H1 (cell line): ENCODE data around the gene THEMIS. TPM values are rescaled to one million over a fixed set of nuclear protein-coding genes. Genes with fewer than 3 reads are reported as not detected.

Source experiments
- ASH2L ChIP-seq: fragments of 200-600, 300-600 bp; sonication (generic); IDR thresholded peaks from one replicate; pipeline ENCODE4 v1.7.1; 2017; ENCODE audit warnings: low read length
- ATF2 ChIP-seq: IDR thresholded peaks from 2 replicates; pipeline ENCODE4 v1.6.1; 2012; ENCODE audit warnings: low read length, inconsistent platforms
- BACH1 ChIP-seq: IDR thresholded peaks from 2 replicates; pipeline ENCODE4 v1.6.1; 2012; ENCODE audit warnings: low read length, improper control_type of control experiment
- CTBP2 ChIP-seq: IDR thresholded peaks from 2 replicates; pipeline ENCODE4 v1.7.0; 2011; ENCODE audit warnings: borderline replicate concordance, mild to moderate bottlenecking, moderate library complexity, mixed read lengths, low read length; ENCODE audit not compliant: insufficient read depth, insufficient read length
- E2F6 ChIP-seq: IDR thresholded peaks from 2 replicates; pipeline ENCODE4 v1.6.1; 2012; ENCODE audit warnings: inconsistent platforms
- GABPA ChIP-seq: IDR thresholded peaks from 2 replicates; pipeline ENCODE4 v1.6.1; 2011; ENCODE audit warnings: mild to moderate bottlenecking, low read length, moderate library complexity, borderline replicate concordance; ENCODE audit not compliant: insufficient read depth
- HDAC2 ChIP-seq, 2 experiments: fragments of 300-600 bp in 1 of 2; sonication (generic) in 1 of 2; IDR thresholded peaks; 2 replicates each; pipeline ENCODE4 v1.6.1; 2011 to 2012; ENCODE audit warnings: low read depth in 2 of 2, low read length in 2 of 2, mild to moderate bottlenecking in 2 of 2, moderate library complexity in 2 of 2, borderline replicate concordance in 1 of 2, inconsistent platforms in 1 of 2
- HDAC6 ChIP-seq: IDR thresholded peaks from one replicate; pipeline ENCODE4 v1.7.1; 2012; ENCODE audit warnings: low read depth, mild to moderate bottlenecking, inconsistent platforms, low read length, moderate library complexity
- KDM1A ChIP-seq: fragments of 200-600, 300-600 bp; sonication (generic); IDR thresholded peaks from 2 replicates; pipeline ENCODE4 v1.7.1; 2016; ENCODE audit warnings: mild to moderate bottlenecking, low read length, borderline replicate concordance
- KDM4A ChIP-seq: IDR thresholded peaks from one replicate; pipeline ENCODE4 v1.7.1; 2012; ENCODE audit warnings: low read depth, mild to moderate bottlenecking, moderate library complexity, low read length, inconsistent platforms; ENCODE audit not compliant: severe bottlenecking
- KDM5A ChIP-seq: fragments of 200-600 bp; IDR thresholded peaks from 2 replicates; pipeline ENCODE4 v1.7.1; 2012; ENCODE audit warnings: mild to moderate bottlenecking, low read length, inconsistent platforms, mixed read lengths
- MAFK ChIP-seq: IDR thresholded peaks from 2 replicates; pipeline ENCODE4 v1.6.1; 2012; ENCODE audit warnings: low read depth, mild to moderate bottlenecking, improper control_type of control experiment, low read length
- NRF1 ChIP-seq: IDR thresholded peaks from 2 replicates; pipeline ENCODE4 v1.6.1; 2011; ENCODE audit warnings: mild to moderate bottlenecking, low read depth, low read length, improper control_type of control experiment
- SAP30 ChIP-seq: fragments of 300-600 bp; sonication (generic); IDR thresholded peaks from 2 replicates; pipeline ENCODE4 v1.7.1; 2012; ENCODE audit warnings: low read length, moderate library complexity, mild to moderate bottlenecking, inconsistent platforms; ENCODE audit not compliant: insufficient read depth, insufficient replicate concordance
- SIN3A ChIP-seq, 2 experiments: IDR thresholded peaks in 1 of 2; conservative IDR thresholded peaks in 1 of 2; 2 replicates each; pipeline ENCODE4 v1.6.1; 2011 to 2012; ENCODE audit warnings: low read length in 2 of 2, improper control_type of control experiment in 1 of 2, low read depth in 1 of 2, mild to moderate bottlenecking in 1 of 2
- SP2 ChIP-seq: IDR thresholded peaks from 2 replicates; pipeline ENCODE4 v1.6.1; 2012; ENCODE audit warnings: mild to moderate bottlenecking, low read length, inconsistent platforms
- TAF7 ChIP-seq: optimal IDR thresholded peaks from 2 replicates; pipeline ENCODE3; 2011; ENCODE audit warnings: low read depth, mild to moderate bottlenecking, inconsistent platforms, low read length, moderate library complexity, borderline replicate concordance
- TCF12 ChIP-seq: IDR thresholded peaks from 2 replicates; pipeline ENCODE4 v1.6.1; 2011; ENCODE audit warnings: low read depth, mild to moderate bottlenecking, low read length
- YY1 ChIP-seq: IDR thresholded peaks from 2 replicates; pipeline ENCODE4 v1.6.1; 2011; ENCODE audit warnings: low read depth, mild to moderate bottlenecking, low read length
- polyA plus RNA-seq, 7 experiments: library from polyadenylated mRNA; depleted of rRNA in 3 of 7; stranded (reverse) in 5 of 7; unstranded in 2 of 7; fragments of >200 nt in 5 of 7; fragments of 200-250 nt in 2 of 7; gene quantifications; 1 replicate in 5 of 7; 2 replicates in 1 of 7; 4 replicates in 1 of 7; pipeline versions ENCODE4 v1.2.1 to v1.2.3, GENCODE V29; 2011 to 2013; ENCODE audit warnings: missing spikeins in 2 of 7, mixed read lengths in 2 of 7
- total RNA-seq: library from RNA; stranded (reverse); fragmentation: NEBNext Ultra II Directional; extraction: Animal tissue kit (Norgen Biotek cat#: 25700); gene quantifications from 2 replicates; pipeline ENCODE4 v1.2.1, GENCODE V29; 2021

The THEMIS gene
- total and polyA plus RNA-seq, 2 of the 8 experiments (the other 6 are each of a cell fraction or from before 2014, with no cell fraction given) = not detected

GRCh38 chr6:127933137-127933536 is 32.3 kb upstream of the THEMIS start (continued):
- TF ChIP-seq YY1 = no peak
- TF ChIP-seq NRF1 = no peak
- no peak for TF ChIP-seq HDAC2 (IDR thresholded peaks at IDR 0.05; ENCODE audit: borderline replicate concordance in 1 of 2, low read depth in 2 of 2, low read length in 2 of 2)
- TF ChIP-seq KDM5A = no peak
- TF ChIP-seq TAF7 = no peak
- no peak for TF ChIP-seq E2F6
- TF ChIP-seq CTBP2 = no peak
- no peak for TF ChIP-seq KDM4A
- no peak for TF ChIP-seq HDAC6
- TF ChIP-seq TCF12 = no peak
- TF ChIP-seq SP2 = no peak
- TF ChIP-seq KDM1A = no peak
- no peak for TF ChIP-seq ATF2
- TF ChIP-seq ASH2L = no peak
- no peak for TF ChIP-seq MAFK
- no peak for TF ChIP-seq BACH1
- no peak for TF ChIP-seq GABPA
- no peak for TF ChIP-seq SAP30
- no peak for TF ChIP-seq SIN3A (conservative IDR thresholded peaks at IDR 0.05 in 1 of 2, IDR thresholded peaks at IDR 0.05 in 1 of 2; ENCODE audit: low read depth in 1 of 2, low read length in 2 of 2)
